ENCODE data around the gene ERCC3. TPM values are rescaled to one million over a fixed set of nuclear protein-coding genes. Genes with fewer than 3 reads are reported as not detected.

Gene ERCC3
- total RNA-seq, 1 donor from 2014 or later, result 68.9 TPM

DNA sequence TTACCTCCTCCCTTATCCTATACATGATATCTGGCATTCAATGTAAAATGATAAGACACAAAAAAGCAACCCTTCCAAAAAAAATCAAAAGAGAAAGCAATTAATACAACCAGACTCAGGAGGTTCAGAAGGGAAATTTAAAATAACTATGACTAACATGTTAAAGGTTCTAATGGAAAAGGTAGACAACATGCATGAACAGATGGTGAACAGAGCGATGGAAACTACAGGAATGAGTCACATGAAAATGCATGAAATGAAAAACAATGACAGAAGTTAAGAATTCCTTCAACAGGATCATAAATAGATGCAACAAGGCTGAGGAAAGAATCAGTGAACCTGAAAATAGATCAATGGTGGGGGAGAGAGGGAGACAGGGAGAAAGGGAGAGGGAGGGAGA, 26.1 kb upstream of the ERCC3 start:
- Histone ChIP-seq H2AFZ (replicated peaks) (no peak overlapping the region), H3K27me3 (no peaks in the 10 kb centered on the region), H3K4me3 (no peak overlapping the region), H3K9ac (no peak overlapping the region), H3K4me1 (no peaks in the 10 kb centered on the region), H3K27ac (no peak overlapping the region), H3K9me3 (ENCODE audit: low read depth) (no peaks in the 10 kb centered on the region), H4K20me1 (ENCODE audit: low read depth) (no peaks in the 10 kb centered on the region), H3F3A (ENCODE audit: low read depth) (no peaks in the 10 kb centered on the region), H3K36me3 (peaks cover 14% of the 10 kb centered on the region), H3K79me2 (ENCODE audit: low read depth) (no peaks in the 10 kb centered on the region), H3K4me2 (no peak overlapping the region)
- H3K27me3 Mint-ChIP-seq (ENCODE audit: insufficient read depth, low read depth), result no peaks in the 10 kb centered on the region
- no peak for TF ChIP-seq EZH2phosphoT487 (IDR thresholded peaks at IDR 0.05)
- no peak for TF ChIP-seq CTCF (IDR thresholded peaks at IDR 0.05)
- no peak for TF ChIP-seq EZH2 (IDR thresholded peaks at IDR 0.05)
- H3K36me3 Mint-ChIP-seq, result peaks cover 34% of the 10 kb centered on the region
- peaks cover 6% of the 10 kb centered on the region for H3K9me3 Mint-ChIP-seq
- H3K27ac Mint-ChIP-seq, result no peak overlapping the region
- DNase-seq (ENCODE audit: low spot score), result no peak
- no peak overlapping the region for H3K4me3 Mint-ChIP-seq
- no peaks in the 10 kb centered on the region for H3K4me1 Mint-ChIP-seq

DNA sequence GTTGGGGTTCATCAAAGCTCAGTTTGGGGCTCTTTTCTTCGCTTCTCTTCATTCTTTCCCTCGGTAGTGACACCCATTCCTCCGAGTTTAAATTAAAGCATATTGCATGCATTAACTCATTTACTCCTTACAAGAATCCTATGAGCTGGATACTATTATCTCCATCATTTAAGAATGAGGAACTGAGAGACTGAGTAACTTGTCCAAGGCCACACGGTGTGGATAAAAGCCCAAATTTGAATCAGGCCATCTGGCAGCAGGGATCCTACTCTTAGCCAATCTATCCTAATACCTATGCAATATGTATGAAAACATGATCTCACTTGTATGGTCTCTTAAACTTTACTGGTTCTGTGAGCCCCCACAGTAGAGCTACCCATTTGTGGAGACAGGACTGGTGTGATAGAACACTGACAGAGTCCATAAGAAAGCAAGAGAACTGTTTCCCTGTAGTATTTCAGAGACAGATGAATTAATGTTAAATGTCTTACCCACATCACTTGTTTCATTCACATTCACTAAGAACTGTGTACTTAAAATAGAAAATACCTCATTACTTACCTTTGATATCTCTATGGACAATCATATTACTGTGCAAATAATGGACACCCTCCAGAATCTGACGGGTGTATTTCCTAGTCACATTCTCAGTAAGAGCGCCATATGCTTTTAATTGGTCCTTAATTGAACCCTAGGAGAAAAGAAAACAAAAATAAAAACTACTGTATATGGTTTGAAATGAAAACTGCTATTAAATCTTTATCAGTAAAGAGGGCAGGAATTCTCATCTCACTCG, 20.4 kb upstream of the ERCC3 start:
- H3K9me3 ChIP-seq (ENCODE audit: low read depth), result no peaks in the 10 kb centered on the region
- H2AFZ ChIP-seq (replicated peaks), result no peak overlapping the region
- H3F3A ChIP-seq (ENCODE audit: low read depth), result no peaks in the 10 kb centered on the region
- no peaks in the 10 kb centered on the region for H3K9me3 Mint-ChIP-seq
- no peak for TF ChIP-seq CTCF (IDR thresholded peaks at IDR 0.05)
- no peak for TF ChIP-seq EZH2phosphoT487 (IDR thresholded peaks at IDR 0.05)
- no peak for TF ChIP-seq EZH2 (IDR thresholded peaks at IDR 0.05)
- no peak overlapping the region for H3K9ac ChIP-seq
- H3K4me1 Mint-ChIP-seq, result no peaks in the 10 kb centered on the region
- H3K4me1 ChIP-seq, result peaks cover 6% of the 10 kb centered on the region
- H3K27ac ChIP-seq, result no peak overlapping the region
- no peak overlapping the region for H3K4me3 ChIP-seq
- H3K27me3 Mint-ChIP-seq (ENCODE audit: insufficient read depth, low read depth), result peaks cover 2% of the 10 kb centered on the region
- peaks cover 32% of the 10 kb centered on the region for H3K36me3 Mint-ChIP-seq
- no peak overlapping the region for H3K4me2 ChIP-seq
- H3K27me3 ChIP-seq, result no peaks in the 10 kb centered on the region
- H4K20me1 ChIP-seq (ENCODE audit: low read depth), result no peaks in the 10 kb centered on the region
- DNase-seq (ENCODE audit: low spot score), result no peak
- no peak overlapping the region for H3K4me3 Mint-ChIP-seq
- no peak overlapping the region for H3K27ac Mint-ChIP-seq
- peaks cover 9% of the 10 kb centered on the region for H3K36me3 ChIP-seq
- H3K79me2 ChIP-seq (ENCODE audit: low read depth), result no peaks in the 10 kb centered on the region

DNA sequence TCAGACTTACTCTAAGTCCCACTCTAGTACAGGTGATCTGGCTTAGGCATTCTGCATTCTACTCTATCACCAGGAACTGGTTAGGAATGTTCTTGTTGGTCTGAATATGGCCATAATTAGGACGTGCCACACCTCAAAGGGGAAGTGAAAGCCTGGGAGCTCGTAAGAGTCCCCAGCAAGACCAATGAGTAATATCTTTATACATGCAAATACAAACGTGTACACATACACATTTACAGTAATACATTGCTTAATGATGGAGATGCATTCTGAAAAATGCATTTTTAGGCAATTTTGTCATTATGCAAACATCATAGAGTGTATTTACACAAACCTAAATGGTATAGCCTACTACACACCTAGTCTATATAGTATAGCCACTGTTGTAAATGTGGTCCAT, 19.5 kb upstream of the ERCC3 start:
- Mint-ChIP-seq H3K27ac (no peak overlapping the region), H3K4me3 (no peak overlapping the region), H3K4me1 (no peaks in the 10 kb centered on the region), H3K27me3 (ENCODE audit: insufficient read depth, low read depth) (peaks cover 2% of the 10 kb centered on the region), H3K9me3 (no peaks in the 10 kb centered on the region), H3K36me3 (peaks cover 31% of the 10 kb centered on the region)
- Histone ChIP-seq H2AFZ (replicated peaks) (no peak overlapping the region), H3K36me3 (peaks cover 9% of the 10 kb centered on the region), H3K4me2 (no peak overlapping the region), H3K9me3 (ENCODE audit: low read depth) (no peaks in the 10 kb centered on the region), H4K20me1 (ENCODE audit: low read depth) (no peaks in the 10 kb centered on the region), H3K9ac (no peak overlapping the region), H3K4me3 (no peak overlapping the region), H3K27me3 (no peaks in the 10 kb centered on the region), H3K79me2 (ENCODE audit: low read depth) (no peaks in the 10 kb centered on the region), H3F3A (ENCODE audit: low read depth) (no peaks in the 10 kb centered on the region), H3K27ac (no peak overlapping the region), H3K4me1 (peaks cover 6% of the 10 kb centered on the region)
- DNase-seq (ENCODE audit: low spot score), result no peak
- TF ChIP-seq EZH2 (IDR thresholded peaks at IDR 0.05), result no peak
- no peak for TF ChIP-seq CTCF (IDR thresholded peaks at IDR 0.05)
